Thymus (tissue), 11 donors: ENCODE data around the gene NRROS. TPM values are rescaled to one million over a fixed set of nuclear protein-coding genes. Genes with fewer than 3 reads are reported as not detected.
"Not testable (repeated sequence)": the region's sequence is repeated elsewhere in the genome, so short reads cannot be mapped to it uniquely, and the experiment has no call there.

ENCODE experiments used
- DNase-seq, 9 donors: peaks; one replicate each; pipeline ENCODE4 v3.0.0-alpha.2; 2013; ENCODE audit warnings: low spot score in 9 of 9, low read depth in 6 of 9, missing footprints in 1 of 9
- H3K27ac ChIP-seq, 2 donors: one replicate each; pipeline ENCODE4 v1.5.1; 2013; ENCODE audit warnings: control low read depth in 1 of 2, low read depth in 1 of 2, low read length in 1 of 2, mild to moderate bottlenecking in 1 of 2, moderate library complexity in 1 of 2
- H3K27me3 ChIP-seq, 2 donors: one replicate each; pipeline ENCODE4 v1.5.1; 2013; ENCODE audit warnings: low read length in 1 of 2; ENCODE audit not compliant: control insufficient read depth in 2 of 2, insufficient read depth in 1 of 2
- H3K36me3 ChIP-seq, 2 donors: one replicate each; pipeline ENCODE4 v1.5.1; 2013; ENCODE audit warnings: low read length in 1 of 2, mild to moderate bottlenecking in 1 of 2, moderate library complexity in 1 of 2; ENCODE audit not compliant: control insufficient read depth in 2 of 2, insufficient read depth in 2 of 2
- H3K4me1 ChIP-seq, 2 donors: one replicate each; pipeline ENCODE4 v1.5.1; 2013; ENCODE audit warnings: low read length in 2 of 2; ENCODE audit not compliant: control insufficient read depth in 2 of 2, insufficient read depth in 2 of 2
- H3K4me3 ChIP-seq, 2 donors: one replicate each; pipeline ENCODE4 v1.5.1; 2013; ENCODE audit warnings: low read length in 2 of 2, control low read depth in 1 of 2, mild to moderate bottlenecking in 1 of 2
- H3K9me3 ChIP-seq, 2 donors: one replicate each; pipeline ENCODE4 v1.5.1; 2013; ENCODE audit warnings: low read length in 1 of 2, mild to moderate bottlenecking in 1 of 2; ENCODE audit not compliant: control insufficient read depth in 2 of 2, insufficient read depth in 1 of 2
- WGBS: extraction: QIAGEN DNeasy Blood & Tissue Kit; methylation state at CpG from one replicate; pipeline ENCODE4 v1.1.7; 2013; 5-methylcytosine and 5-hydroxymethylcytosine counted together
- polyA plus RNA-seq: library from polyadenylated mRNA; stranded (reverse); fragments of 200-250 nt; gene quantifications from one replicate; pipeline ENCODE4 v1.2.3, GENCODE V29; 2013
- total RNA-seq: library from RNA; stranded (reverse); fragments of 120-200 nt; gene quantifications from one replicate; pipeline ENCODE4 v1.2.4, GENCODE V29; 2013
- donor health status: healthy.

The NRROS gene
- total and polyA plus RNA-seq, 2 donors, result 5.2 to 6.3 TPM

- Histone ChIP-seq H3K4me1 (peaks cover 4 to 19% of the 10 kb centered on the region in 2 donors), H3K27me3 (no peaks in the 10 kb centered on the region), H3K27ac (peak overlapping the region; percentile 31 to 52), H3K36me3 (no peaks in the 10 kb centered on the region), H3K4me3 (no peak overlapping the region), H3K9me3 (no peaks in the 10 kb centered on the region)
- WGBS, result 6% methylated on average over 13 of the region's 13 CpGs
- peak in 8 of 9 donors; percentile 57 to 92 (median 78) for DNase-seq
Observed at GRCh38 chr3:196604548-196604947, 34.9 kb upstream of the NRROS start.

DNA sequence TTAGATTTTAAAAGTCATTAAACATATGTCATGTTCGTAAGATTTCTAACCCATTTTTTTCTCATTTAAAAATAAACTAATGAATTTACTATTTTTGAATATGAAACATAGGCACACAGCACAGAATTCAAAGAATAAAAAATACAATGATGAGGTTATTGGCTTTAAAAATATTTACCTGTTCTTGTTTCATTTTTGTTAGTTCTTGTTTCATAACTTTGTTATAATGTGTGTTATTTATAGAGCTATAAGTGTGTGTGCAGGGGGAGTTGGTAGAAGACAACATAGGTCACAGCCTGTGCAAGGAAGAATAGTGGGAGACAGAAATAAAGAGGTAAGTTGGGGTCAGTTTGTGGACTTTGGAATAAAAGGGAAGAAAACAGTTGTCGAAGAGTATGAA is 30.8 kb upstream of the NRROS start:
- H3K4me1 ChIP-seq, result peaks cover 20 to 54% of the 10 kb centered on the region in 2 donors
- no peaks in the 10 kb centered on the region for H3K27me3 ChIP-seq
- no peak overlapping the region for H3K27ac ChIP-seq
- DNase-seq, result no peak
- WGBS, result 97% methylated on average over 2 of the region's 2 CpGs
- H3K36me3 ChIP-seq, result no peaks in the 10 kb centered on the region
- H3K9me3 ChIP-seq, result no peaks in the 10 kb centered on the region
- no peak overlapping the region for H3K4me3 ChIP-seq

DNA sequence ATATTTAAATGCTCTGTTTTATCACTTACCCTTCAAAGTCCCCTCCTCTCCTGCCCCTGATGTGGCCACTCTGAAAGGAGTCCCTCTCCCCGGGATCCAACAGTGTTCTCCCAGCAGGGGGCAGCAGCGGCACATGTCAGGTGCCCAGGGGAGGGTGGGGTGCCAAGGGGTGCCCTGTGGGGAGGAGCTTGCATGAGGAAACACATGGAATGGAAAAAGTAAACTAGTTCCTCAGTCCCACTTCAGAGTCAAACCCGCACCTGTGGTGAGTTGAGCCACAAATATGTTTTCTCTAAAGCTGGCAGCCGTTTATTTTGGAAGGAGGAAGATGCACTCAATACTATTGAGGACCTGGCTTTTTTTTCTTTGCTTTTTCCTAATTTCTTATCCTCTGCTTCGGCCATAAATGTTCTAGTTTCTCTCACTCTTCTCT is 30.1 kb upstream of the NRROS start:
- DNase-seq, result peak; percentile 78 to 96 (median 91)
- Histone ChIP-seq H3K4me3 (peak overlapping the region in 1 of 2 donors; percentile 14), H3K27ac (peak overlapping the region; percentile 68 to 86)

GRCh38 chr3:196609805-196610515 is 29.5 kb upstream of the NRROS start:
- peak overlapping the region; percentile 31 to 86 for H3K27ac ChIP-seq
- peak in 1 of 9 donors; percentile 65 for DNase-seq

More for the DNA sequence above, 30.1 kb upstream of the NRROS start:
- Histone ChIP-seq H3K36me3 (no peaks in the 10 kb centered on the region), H3K27me3 (no peaks in the 10 kb centered on the region), H3K9me3 (no peaks in the 10 kb centered on the region), H3K4me1 (peaks cover 20 to 51% of the 10 kb centered on the region in 2 donors)
- WGBS, result 3% methylated on average over 5 of the region's 5 CpGs

DNA sequence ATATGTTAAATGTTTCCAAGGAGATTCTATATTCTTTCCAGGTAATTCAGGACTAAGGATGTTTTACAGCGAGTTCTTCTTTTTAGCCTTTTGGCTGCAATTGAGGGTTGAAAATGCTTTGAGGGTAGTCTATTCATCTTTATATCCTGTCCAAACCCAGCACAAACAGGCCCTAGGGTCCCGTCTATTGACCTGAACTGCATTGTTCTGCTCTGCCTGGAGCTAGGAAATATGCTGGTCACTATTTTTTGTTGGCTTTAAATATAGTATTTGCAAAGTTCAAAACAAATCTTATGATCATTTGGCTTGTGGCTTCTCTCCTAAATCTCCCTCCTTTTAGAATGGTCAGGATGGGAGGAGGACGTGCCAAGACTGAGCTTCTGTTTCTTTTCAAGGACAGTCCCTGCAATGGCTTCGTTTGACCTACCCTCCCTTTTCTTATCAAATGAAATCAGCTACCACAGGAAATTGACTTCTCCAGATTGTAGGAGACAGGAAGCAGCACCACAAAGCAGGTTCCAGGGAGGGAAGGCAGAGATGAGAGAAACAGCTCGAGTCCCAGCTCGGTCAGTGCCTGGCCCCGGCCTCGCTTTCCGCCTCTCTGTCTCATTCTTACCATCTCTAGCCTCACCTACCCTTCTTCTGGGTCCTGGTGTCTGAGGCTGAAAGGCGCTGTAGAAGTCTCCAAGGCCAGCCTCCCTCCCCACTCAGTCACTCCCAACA is 27.6 kb upstream of the NRROS start:
- H3K36me3 ChIP-seq, result no peaks in the 10 kb centered on the region
- no peak overlapping the region for H3K4me3 ChIP-seq
- H3K9me3 ChIP-seq, result no peaks in the 10 kb centered on the region
- no peaks in the 10 kb centered on the region for H3K27me3 ChIP-seq
- H3K27ac ChIP-seq, result peak overlapping the region; percentile 67 to 74
- 29% methylated on average over 10 of the region's 10 CpGs for WGBS
- DNase-seq, result peak in 1 of 9 donors; percentile 53
- H3K4me1 ChIP-seq, result peaks cover 16 to 45% of the 10 kb centered on the region in 2 donors

More at GRCh38 chr3:196609805-196610515, 29.5 kb upstream of the NRROS start:
- 66% methylated on average over 6 of the region's 6 CpGs for WGBS
- peaks cover 16 to 46% of the 10 kb centered on the region in 2 donors for H3K4me1 ChIP-seq
- no peaks in the 10 kb centered on the region for H3K36me3 ChIP-seq
- no peaks in the 10 kb centered on the region for H3K9me3 ChIP-seq
- no peaks in the 10 kb centered on the region for H3K27me3 ChIP-seq
- H3K4me3 ChIP-seq, result peak overlapping the region in 1 of 2 donors; percentile 14

- H3K4me3 ChIP-seq, DNase-seq, H3K27me3 ChIP-seq, H3K27ac ChIP-seq, H3K9me3 ChIP-seq, H3K36me3 ChIP-seq: not testable (repeated sequence)
- peaks cover 13 to 52% of the 10 kb centered on the region in 2 donors for H3K4me1 ChIP-seq
- WGBS, result 98% methylated on average over 6 of the region's 6 CpGs
Observed at GRCh38 chr3:196615234-196615633, 24.3 kb upstream of the NRROS start.

DNA sequence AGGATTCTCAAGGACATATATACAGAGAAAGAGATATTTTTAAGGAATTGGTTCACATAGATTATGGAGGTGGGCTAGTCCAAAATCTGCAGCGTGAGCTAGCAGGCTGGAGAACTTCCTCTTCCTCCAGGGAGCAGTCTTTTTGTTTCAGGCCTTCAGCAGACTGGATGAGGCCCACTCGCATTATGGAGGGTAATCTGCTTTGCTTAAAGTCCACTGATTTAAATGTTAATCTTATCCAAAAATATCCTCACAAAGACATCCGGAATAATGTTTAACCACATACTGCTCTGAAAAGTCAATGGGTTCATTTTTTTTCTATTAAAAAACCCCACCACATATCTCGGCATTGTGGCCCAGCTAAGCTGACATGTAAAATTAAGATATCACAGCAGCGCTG is 22.2 kb upstream of the NRROS start:
- no peak for DNase-seq
- 46% methylated on average over 5 of the region's 5 CpGs for WGBS
- peak overlapping the region in 1 of 2 donors; percentile 16 for H3K27ac ChIP-seq
- peaks cover 6 to 46% of the 10 kb centered on the region in 2 donors for H3K4me1 ChIP-seq
- no peak overlapping the region for H3K4me3 ChIP-seq
- no peaks in the 10 kb centered on the region for H3K9me3 ChIP-seq
- H3K36me3 ChIP-seq, result no peaks in the 10 kb centered on the region
- no peaks in the 10 kb centered on the region for H3K27me3 ChIP-seq

DNA sequence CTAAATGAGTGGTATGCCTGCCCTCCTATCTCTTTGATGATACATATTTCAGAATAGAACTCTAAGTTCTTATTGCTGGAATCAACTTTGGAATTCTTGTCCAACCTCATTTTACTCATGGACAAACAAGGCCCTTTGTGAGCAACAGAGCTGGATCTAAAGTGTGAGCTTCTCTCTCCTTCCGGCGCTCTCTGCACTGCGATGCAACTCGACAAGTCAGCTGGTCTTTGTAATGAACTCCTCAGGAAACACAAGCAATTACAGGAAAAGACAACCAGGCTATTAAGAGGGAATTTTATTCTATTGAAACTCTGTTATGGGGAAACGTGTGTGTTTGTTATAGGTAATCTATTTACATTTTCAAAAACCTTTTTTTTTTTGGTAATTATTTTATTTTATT is 20.3 kb upstream of the NRROS start:
- WGBS, result 65% methylated on average over 5 of the region's 5 CpGs
- no peaks in the 10 kb centered on the region for H3K9me3 ChIP-seq

DNA sequence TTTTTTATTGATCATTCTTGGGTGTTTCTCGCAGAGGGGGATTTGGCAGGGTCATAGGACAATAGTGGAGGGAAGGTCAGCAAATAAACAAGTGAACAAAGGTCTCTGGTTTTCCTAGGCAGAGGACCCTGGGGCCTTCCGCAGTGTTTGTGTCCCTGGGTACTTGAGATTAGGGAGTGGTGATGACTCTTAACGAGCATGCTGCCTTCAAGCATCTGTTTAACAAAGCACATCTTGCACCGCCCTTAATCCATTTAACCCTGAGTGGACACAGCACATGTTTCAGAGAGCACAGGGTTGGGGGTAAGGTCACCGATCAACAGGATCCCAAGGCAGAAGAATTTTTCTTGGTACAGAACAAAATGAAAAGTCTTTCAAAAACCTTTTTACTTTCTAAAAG is 19.9 kb upstream of the NRROS start:
- H3K4me3 ChIP-seq, H3K27me3 ChIP-seq, DNase-seq, H3K9me3 ChIP-seq, H3K36me3 ChIP-seq: not testable (repeated sequence)
- WGBS, result 77% methylated on average over 2 of the region's 5 CpGs
- H3K27ac ChIP-seq, result peak overlapping the region in 1 of 2 donors; percentile 74
- H3K4me1 ChIP-seq, result peaks cover 9 to 47% of the 10 kb centered on the region in 2 donors

More for the DNA sequence above, 20.3 kb upstream of the NRROS start:
- Histone ChIP-seq H3K4me3 (no peak overlapping the region), H3K4me1 (peaks cover 5 to 43% of the 10 kb centered on the region in 2 donors), H3K36me3 (no peaks in the 10 kb centered on the region), H3K27me3 (no peaks in the 10 kb centered on the region), H3K27ac (peak overlapping the region in 1 of 2 donors; percentile 60)
- DNase-seq, result peak in 1 of 9 donors; percentile 66
